NT2/D1 (cell line): ENCODE results near the gene PLXNA4.

Experiments used
- DNase-seq: peaks from one replicate; pipeline ENCODE4 v3.0.0-alpha.2; 2011; ENCODE audit warnings: low read depth, low spot score
- H3K27me3 ChIP-seq: 2 replicates; pipeline ENCODE4 v1.6.0; 2011; ENCODE audit warnings: mild to moderate bottlenecking; ENCODE audit not compliant: insufficient read length, insufficient read depth
- H3K36me3 ChIP-seq: 2 replicates; pipeline ENCODE4 v1.6.1; 2011; ENCODE audit warnings: mild to moderate bottlenecking, low read length, mixed read lengths; ENCODE audit not compliant: insufficient read depth, insufficient read length
- H3K4me1 ChIP-seq: 2 replicates; pipeline ENCODE4 v1.5.1; 2011; ENCODE audit not compliant: insufficient read depth, insufficient read length
- H3K4me3 ChIP-seq: 2 replicates; pipeline ENCODE4 v1.5.1; 2011; ENCODE audit warnings: low read depth; ENCODE audit not compliant: insufficient read length
- H3K9ac ChIP-seq: 2 replicates; pipeline ENCODE4 v1.6.0; 2011; ENCODE audit warnings: low read depth; ENCODE audit not compliant: insufficient read length
- H3K9me3 ChIP-seq: 2 replicates; pipeline ENCODE4 v1.5.1; 2011; ENCODE audit warnings: mild to moderate bottlenecking, low read length; ENCODE audit not compliant: insufficient read depth
- SUZ12 ChIP-seq: IDR thresholded peaks from 2 replicates; pipeline ENCODE4 v1.6.1; 2011; ENCODE audit not compliant: insufficient read length, insufficient read depth; ENCODE audit errors: extremely low read depth
- YY1 ChIP-seq: IDR thresholded peaks from 2 replicates; pipeline ENCODE4 v1.6.1; 2011; ENCODE audit not compliant: insufficient read length, insufficient read depth
- ZNF274 ChIP-seq: IDR thresholded peaks from 2 replicates; pipeline ENCODE4 v1.6.1; 2011; ENCODE audit warnings: mild to moderate bottlenecking, low read depth, low read length

PLXNA4 gene

GRCh38 chr7:132131196-132131595 is 445.1 kb downstream of the PLXNA4 start:
- Histone ChIP-seq H3K9ac (no peak overlapping the region), H3K27me3 (no peaks in the 10 kb centered on the region), H3K4me1 (peaks cover 11% of the 10 kb centered on the region), H3K9me3 (no peaks in the 10 kb centered on the region), H3K36me3 (no peaks in the 10 kb centered on the region), H3K4me3 (no peak overlapping the region)
- TF ChIP-seq SUZ12 (no peak), ZNF274 (no peak), YY1 (no peak)
- no peak for DNase-seq

- Histone ChIP-seq H3K4me3 (no peak overlapping the region), H3K27me3 (no peaks in the 10 kb centered on the region), H3K36me3 (no peaks in the 10 kb centered on the region), H3K4me1 (peaks cover 8% of the 10 kb centered on the region), H3K9me3 (no peaks in the 10 kb centered on the region), H3K9ac (no peak overlapping the region)
- DNase-seq: no peak
- TF ChIP-seq YY1 (no peak), SUZ12 (no peak), ZNF274 (no peak)
Measured at GRCh38 chr7:132130497-132130896, 445.8 kb downstream of the PLXNA4 start.

GRCh38 chr7:132125872-132126595 is 450.2 kb downstream of the PLXNA4 start:
- no peak for TF ChIP-seq ZNF274
- TF ChIP-seq YY1: no peak
- TF ChIP-seq SUZ12: no peak
- no peak for DNase-seq
- no peaks in the 10 kb centered on the region for H3K27me3 ChIP-seq
- H3K4me1 ChIP-seq: no peaks in the 10 kb centered on the region
- H3K36me3 ChIP-seq: no peaks in the 10 kb centered on the region
- H3K9me3 ChIP-seq: no peaks in the 10 kb centered on the region
- no peak overlapping the region for H3K9ac ChIP-seq
- H3K4me3 ChIP-seq: no peak overlapping the region

GRCh38 chr7:132125096-132125495 is 451.2 kb downstream of the PLXNA4 start:
- Histone ChIP-seq H3K4me3 (no peak overlapping the region), H3K36me3 (no peaks in the 10 kb centered on the region), H3K27me3 (no peaks in the 10 kb centered on the region), H3K9me3 (no peaks in the 10 kb centered on the region), H3K4me1 (no peaks in the 10 kb centered on the region), H3K9ac (no peak overlapping the region)
- no peak for DNase-seq
- TF ChIP-seq YY1 (no peak), SUZ12 (no peak), ZNF274 (no peak)

GRCh38 chr7:132124575-132124974 is 451.7 kb downstream of the PLXNA4 start:
- Histone ChIP-seq H3K9me3 (no peaks in the 10 kb centered on the region), H3K9ac (no peak overlapping the region), H3K4me1 (no peaks in the 10 kb centered on the region), H3K27me3 (no peaks in the 10 kb centered on the region), H3K36me3 (no peaks in the 10 kb centered on the region), H3K4me3 (no peak overlapping the region)
- DNase-seq: no peak
- TF ChIP-seq YY1: no peak
- no peak for TF ChIP-seq ZNF274

- Histone ChIP-seq H3K36me3 (no peaks in the 10 kb centered on the region), H3K4me3 (no peak overlapping the region), H3K27me3 (no peaks in the 10 kb centered on the region), H3K4me1 (no peaks in the 10 kb centered on the region), H3K9ac (no peak overlapping the region), H3K9me3 (no peaks in the 10 kb centered on the region)
- DNase-seq: no peak
- TF ChIP-seq ZNF274: no peak
- TF ChIP-seq YY1: no peak
- no peak for TF ChIP-seq SUZ12
Measured at GRCh38 chr7:132123773-132124172, 452.5 kb downstream of the PLXNA4 start.

GRCh38 chr7:132122901-132123300 is 453.4 kb downstream of the PLXNA4 start:
- no peak overlapping the region for H3K4me3 ChIP-seq
- H3K9ac ChIP-seq: no peak overlapping the region
- no peak for TF ChIP-seq YY1
- TF ChIP-seq ZNF274: no peak
- no peak for TF ChIP-seq SUZ12
- no peaks in the 10 kb centered on the region for H3K27me3 ChIP-seq
- no peak for DNase-seq
- H3K36me3 ChIP-seq: no peaks in the 10 kb centered on the region
- H3K4me1 ChIP-seq: no peaks in the 10 kb centered on the region
- no peaks in the 10 kb centered on the region for H3K9me3 ChIP-seq

- H3K36me3 ChIP-seq: no peaks in the 10 kb centered on the region
- H3K9me3 ChIP-seq: no peaks in the 10 kb centered on the region
- no peaks in the 10 kb centered on the region for H3K27me3 ChIP-seq
- no peaks in the 10 kb centered on the region for H3K4me1 ChIP-seq
- DNase-seq: no peak
- H3K9ac ChIP-seq: no peak overlapping the region
- no peak overlapping the region for H3K4me3 ChIP-seq
- no peak for TF ChIP-seq ZNF274
Measured at GRCh38 chr7:132121987-132122386, 454.3 kb downstream of the PLXNA4 start.
